HEK293 (cell line): Measurements from ENCODE around the gene TXNRD2.

Experiments used
- YY1 ChIP-seq: fragments of 450-650 bp; formaldehyde crosslinking; IDR thresholded peaks from 2 replicates; pipeline ENCODE4 v1.5.1; 2018; ENCODE audit warnings: missing biosample characterization, missing genetic modification characterization
- ZNF792 ChIP-seq: fragments of 450-650 bp; formaldehyde crosslinking; IDR thresholded peaks from 2 replicates; pipeline ENCODE4 v1.5.1; 2016; ENCODE audit warnings: missing biosample characterization, missing genetic modification characterization
- TF ChIP-seq, protein P1 (sequence below): fragments of 450-650 bp; formaldehyde crosslinking; IDR thresholded peaks from 2 replicates; pipeline ENCODE4 v1.5.1; 2016; ENCODE audit warnings: missing biosample characterization, missing genetic modification characterization

DNA sequence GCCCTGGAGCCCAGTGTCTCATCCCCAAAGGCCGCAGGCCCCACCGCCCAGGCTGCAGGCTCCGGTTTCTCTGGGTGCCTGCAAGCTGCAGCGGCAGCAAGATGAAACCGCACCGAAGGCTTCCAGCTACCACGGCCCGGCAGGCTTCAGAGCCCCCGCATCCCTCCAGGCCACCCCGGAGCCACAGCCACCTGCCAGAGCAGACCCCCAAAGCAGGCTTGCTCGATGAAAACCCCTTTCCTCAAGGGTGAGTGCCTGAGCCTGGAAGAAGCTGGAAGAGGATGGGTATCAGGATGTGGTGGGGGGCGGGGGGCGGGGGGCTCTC is 62.4 kb downstream of the TXNRD2 start:
- TF ChIP-seq, protein P1, sequence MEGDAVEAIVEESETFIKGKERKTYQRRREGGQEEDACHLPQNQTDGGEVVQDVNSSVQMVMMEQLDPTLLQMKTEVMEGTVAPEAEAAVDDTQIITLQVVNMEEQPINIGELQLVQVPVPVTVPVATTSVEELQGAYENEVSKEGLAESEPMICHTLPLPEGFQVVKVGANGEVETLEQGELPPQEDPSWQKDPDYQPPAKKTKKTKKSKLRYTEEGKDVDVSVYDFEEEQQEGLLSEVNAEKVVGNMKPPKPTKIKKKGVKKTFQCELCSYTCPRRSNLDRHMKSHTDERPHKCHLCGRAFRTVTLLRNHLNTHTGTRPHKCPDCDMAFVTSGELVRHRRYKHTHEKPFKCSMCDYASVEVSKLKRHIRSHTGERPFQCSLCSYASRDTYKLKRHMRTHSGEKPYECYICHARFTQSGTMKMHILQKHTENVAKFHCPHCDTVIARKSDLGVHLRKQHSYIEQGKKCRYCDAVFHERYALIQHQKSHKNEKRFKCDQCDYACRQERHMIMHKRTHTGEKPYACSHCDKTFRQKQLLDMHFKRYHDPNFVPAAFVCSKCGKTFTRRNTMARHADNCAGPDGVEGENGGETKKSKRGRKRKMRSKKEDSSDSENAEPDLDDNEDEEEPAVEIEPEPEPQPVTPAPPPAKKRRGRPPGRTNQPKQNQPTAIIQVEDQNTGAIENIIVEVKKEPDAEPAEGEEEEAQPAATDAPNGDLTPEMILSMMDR, result no peak
- no peak for TF ChIP-seq ZNF792 (tag by site-specific recombination)
- no peak for TF ChIP-seq YY1 (tag by site-specific recombination)
